NAMALWA (cell line): ENCODE measurements around the gene UNC13B.
"Not testable (repeated sequence)": the region's sequence is repeated elsewhere in the genome, so short reads cannot be mapped to it uniquely, and the experiment has no call there.

ENCODE experiments used
- DNase-seq: peaks from one replicate; pipeline ENCODE4 v3.0.0-alpha.2; 2015; ENCODE audit warnings: low spot score

UNC13B gene

DNA sequence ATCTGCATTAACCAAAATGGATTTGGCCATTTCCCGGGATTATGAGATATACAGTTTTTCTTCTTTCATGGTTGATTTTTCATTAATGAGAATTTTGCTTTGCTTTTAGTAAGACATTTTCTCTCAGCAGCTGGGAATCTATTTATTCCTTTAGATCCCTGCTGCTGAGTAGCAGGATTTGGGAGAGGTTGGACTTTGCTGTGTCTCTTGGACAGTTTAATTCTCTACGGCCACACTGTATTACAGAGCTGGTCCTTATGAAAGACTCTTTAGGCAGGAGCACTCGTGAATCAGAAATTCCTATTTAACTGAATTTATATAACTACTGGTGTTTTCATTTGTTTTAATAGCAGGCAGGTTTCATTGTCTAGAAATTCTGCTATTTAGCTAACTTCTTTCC is 1.6 kb downstream of the UNC13B start:
- DNase-seq, result no peak

DNA sequence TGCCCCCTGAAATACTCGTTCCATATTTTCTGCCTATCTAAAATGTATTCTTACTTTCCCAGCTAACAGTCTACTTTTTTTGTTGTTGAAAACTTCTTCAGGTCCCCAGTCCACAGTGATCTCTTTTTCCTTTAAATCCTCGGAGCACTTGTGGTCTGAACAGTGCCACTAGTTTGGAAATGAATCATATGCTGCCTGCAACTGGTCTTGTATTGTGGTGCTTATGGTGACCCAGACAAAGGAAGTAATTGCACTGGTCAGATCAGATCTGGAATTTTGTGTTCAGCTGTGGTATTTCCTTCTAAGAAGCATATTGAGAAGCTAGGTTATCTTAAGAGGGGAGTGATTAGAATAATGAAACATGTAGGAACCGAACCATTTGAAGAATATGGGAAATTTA is 2.9 kb downstream of the UNC13B start:
- no peak for DNase-seq

DNA sequence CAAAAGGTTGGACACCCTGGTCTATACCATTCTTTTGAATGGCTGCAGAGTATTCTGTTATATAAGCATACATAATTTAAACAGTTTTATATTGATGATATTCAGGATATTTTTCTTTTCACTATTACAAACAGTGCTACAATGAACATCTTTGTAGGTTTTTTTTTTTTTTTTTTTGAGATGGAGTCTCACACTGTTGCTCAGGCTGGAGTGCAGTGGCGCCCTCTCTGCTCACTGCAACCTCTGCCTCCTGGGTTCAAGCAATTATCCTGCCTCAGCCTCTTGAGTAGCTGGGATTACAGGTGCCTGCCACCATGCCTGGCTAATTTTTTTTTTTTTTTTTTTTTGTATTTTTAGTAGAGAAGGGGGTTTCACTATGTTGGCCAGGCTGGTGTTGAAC is 5.6 kb downstream of the UNC13B start:
- not testable (repeated sequence) for DNase-seq

DNA sequence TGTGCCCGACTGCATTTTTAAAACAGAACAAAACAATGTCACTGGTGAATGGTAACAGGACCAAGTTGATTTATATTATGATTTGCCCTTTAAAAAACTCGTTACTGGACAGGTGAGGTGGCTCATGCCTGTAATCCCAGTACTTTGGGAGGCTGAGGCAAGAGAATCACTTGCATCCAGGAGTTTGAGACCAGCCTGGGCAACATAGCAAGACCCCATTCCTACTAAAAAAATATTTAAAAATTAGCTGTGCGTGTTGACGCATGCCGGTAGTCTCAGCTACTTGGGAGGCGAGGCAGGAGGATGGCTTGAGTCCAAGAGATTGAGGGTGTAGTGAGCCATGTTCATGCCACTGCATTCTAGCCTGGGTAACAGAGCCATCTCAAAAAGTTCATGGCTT is 7.2 kb downstream of the UNC13B start:
- no peak for DNase-seq

DNA sequence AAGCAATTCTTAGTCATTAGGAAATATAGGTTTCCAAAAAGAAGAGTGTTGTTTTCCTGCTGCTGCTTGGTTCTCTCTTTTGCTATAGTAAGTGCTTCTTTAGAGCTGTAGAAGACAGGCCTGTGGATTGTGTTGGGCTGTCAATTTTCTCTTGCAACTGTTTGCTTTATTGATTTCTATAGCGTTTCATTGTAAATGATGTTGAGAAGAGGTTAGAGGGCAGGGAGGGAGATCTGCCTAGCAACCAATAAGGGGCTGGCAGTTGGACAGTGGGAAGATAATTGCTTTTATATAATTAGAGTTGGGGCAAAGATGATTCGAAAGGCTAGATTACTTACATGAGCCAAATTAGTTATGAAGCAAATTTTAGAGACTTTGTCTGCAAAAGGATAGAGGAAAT is 11.1 kb downstream of the UNC13B start:
- DNase-seq, result no peak

DNA sequence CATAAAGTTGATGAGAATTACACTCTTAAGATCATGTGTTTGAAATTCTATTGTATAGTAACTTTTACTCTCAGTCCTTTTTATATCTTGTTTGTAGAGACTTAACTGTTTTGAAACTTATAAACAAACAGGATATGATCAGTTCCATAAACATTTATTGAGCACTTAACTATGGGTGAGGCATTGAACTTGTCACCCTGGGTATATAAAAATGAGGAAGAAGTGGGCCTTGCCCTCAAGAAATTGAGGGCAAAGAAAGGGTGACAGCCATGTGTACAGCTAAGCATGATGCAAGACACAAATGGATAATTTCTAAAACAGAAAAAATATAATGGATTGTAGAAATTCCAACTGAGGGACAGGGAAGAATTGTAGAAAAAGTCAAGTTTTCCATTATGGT is 15.7 kb downstream of the UNC13B start:
- DNase-seq, result no peak

DNA sequence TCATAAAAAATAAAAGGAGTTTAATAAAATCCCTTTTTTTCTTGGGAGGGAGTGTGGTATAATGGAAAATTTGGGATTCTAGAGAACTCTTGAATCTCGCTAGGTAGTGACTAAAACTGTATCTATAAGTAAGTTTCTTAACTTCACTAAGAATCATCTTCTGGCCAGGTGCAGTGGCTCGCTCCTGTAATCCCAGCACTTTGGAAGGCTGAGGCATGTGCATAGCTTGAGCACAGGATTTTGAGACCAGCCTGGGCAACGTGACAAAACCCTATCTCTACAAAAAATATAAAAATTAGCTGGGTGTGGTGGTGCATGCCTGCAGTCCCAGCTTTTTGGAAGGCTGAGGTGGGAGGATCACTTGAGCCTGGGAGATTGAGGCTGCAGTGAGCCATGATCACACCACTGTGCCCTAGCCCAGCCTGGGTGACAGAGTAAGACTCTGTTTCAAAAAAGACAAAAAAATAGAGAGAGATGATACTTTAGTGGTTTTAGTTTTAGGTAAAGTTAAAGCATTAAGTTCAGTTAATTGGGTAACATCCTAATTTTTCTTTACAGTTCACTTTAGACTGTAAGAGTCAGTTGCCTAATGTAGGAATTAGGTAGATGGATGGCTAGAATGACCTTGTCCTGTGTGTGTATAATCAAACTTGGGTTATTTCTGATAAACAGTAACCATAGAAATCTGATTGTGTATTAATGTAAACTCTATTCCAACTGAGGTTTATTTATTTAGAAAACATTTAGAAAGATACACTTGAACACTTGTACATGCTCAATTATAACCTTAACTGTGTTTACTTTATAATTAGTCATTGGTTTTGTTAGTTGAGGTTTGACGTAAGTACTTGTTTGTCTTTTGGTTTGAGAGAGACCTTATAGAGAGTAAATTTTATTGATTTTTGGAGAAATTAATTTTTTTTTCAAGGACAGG is 17.8 kb downstream of the UNC13B start:
- no peak for DNase-seq

DNA sequence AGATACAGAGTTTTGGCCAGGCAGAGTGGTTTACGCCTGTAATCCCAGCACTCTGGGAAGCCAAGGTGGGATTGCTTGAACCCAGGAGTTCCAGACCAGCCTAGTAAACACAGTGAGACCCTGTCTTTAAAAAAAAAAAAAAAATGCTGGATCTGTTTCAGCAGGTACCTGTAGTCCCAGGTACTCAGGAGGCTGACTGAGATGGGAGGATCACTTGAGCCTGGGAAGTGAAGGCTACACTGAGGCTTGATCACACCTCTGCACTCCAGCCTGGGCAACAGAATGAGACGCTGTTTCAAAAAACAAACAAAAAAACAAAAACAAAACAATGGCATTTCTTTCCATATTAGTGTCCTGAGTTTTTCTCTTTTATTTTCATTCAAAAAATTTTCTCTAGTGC is 19.0 kb downstream of the UNC13B start:
- DNase-seq, result no peak

DNA sequence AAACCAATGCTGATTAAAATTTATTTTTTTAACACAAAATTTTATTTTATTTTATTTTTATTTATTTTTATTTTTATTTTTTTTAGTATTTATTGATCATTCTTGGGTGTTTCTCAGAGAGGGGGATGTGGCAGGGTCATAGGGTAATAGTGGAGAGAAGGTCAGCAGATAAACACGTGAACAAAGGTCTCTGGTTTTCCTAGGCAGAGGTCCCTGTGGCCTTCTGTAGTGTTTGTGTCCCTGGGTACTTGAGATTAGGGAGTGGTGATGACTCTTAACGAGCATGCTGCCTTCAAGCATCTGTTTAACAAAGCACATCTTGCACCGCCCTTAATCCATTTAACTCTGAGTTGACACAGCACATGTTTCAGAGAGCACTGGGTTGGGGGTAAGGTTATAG is 20.6 kb downstream of the UNC13B start:
- DNase-seq, result not testable (repeated sequence)

DNA sequence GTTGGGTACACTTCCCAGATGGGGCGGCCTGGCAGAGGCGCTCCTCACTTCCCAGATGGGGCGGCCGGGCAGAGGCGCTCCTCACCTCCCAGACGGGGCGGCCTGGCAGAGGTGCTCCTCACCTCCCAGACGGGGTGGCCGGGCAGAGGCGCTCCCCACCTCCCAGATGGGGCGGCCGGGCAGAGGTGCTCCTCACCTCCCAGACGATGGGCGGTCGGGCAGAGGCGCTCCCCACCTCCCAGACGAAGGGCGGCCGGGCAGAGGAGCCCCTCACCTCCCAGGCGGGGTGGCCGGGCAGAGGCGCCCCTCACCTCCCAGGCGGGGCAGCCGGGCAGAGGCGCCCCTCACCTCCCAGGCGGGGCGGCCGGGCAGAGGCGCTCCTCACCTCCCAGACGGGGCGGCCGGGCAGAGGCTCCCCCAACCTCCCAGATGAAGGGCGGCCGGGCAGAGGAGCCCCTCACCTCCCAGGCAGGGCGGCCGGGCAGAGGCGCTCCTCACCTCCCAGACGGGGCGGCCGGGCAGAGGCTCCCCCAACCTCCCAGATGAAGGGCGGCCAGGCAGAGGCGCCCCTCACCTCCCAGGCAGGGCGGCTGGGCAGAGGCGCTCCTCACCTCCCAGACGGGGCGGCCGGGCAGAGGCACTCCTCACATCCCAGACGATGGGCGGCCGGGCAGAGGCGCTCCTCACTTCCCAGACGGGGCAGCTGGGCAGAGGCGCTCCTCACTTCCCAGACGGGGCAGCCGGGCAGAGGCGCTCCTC is 21.4 kb downstream of the UNC13B start:
- DNase-seq, result not testable (repeated sequence)

DNA sequence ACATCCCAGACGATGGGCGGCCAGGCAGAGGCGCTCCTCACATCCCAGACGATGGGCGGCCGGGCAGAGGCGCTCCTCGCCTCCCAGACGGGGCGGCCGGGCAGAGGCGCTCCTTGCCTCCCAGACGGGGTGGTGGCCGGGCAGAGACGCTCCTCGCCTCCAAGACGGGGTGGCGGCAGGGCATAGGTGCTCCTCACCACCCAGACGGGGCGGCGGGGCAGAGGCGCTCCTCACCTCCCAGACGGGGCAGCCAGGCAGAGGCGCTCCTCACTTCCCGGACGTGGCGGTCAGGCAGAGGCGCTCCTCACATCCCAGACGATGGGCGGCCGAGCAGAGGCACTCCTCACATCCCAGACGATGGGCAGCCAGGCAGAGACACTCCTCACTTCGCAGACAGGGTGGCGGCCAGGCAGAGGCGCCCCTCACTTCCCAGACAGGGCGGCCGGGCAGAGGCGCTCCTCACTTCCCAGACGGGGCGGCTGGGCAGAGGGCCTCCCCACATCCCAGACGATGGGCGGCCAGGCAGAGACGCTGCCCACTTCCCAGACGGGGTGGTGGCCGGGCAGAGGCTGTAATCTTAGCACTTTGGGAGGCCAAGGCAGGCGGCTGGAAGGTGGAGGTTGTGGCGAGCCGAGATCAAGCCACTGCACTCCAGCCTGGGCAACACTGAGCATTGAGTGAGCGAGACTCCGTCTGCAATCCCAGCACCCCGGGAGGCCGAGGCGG is 22.1 kb downstream of the UNC13B start:
- not testable (repeated sequence) for DNase-seq

DNA sequence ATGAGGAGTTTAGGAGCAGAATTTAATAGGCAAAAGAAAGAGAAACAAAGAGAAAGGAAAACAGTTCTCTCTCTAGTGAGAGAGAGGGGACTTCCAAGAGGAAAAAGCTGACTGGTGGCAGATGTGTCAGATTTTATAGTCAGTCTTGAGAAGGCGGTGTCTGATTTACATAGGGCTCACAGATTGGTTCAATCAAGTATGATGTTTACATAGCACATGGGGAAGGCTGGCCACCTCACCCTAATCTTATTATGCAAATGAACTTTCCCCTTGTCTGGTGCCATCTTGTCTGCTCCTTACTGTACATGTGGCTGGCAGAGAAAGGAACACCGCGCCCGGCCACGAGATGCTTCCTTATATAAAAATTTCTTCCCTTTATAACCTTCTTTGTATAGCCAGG is 24.7 kb downstream of the UNC13B start:
- DNase-seq, result peak; percentile 17

DNA sequence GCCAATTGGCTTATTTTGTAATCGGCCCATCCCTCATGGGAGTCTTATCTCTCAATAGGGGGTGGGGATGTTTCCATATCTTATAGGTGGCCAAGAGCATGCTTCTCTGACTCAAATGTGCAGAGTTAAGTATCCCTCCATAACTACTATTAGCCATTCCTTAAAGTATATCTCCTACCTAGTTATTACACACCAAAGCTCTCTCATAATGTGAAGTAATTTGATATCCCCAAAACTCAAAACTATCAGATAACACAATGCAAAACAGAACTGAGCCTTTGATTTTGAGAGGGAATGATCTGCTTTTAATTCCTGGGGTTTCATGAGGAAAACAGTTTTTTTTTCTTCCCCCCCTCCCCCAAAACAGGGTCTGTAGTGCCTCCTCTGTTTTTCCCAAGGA is 28.4 kb downstream of the UNC13B start:
- no peak for DNase-seq

DNA sequence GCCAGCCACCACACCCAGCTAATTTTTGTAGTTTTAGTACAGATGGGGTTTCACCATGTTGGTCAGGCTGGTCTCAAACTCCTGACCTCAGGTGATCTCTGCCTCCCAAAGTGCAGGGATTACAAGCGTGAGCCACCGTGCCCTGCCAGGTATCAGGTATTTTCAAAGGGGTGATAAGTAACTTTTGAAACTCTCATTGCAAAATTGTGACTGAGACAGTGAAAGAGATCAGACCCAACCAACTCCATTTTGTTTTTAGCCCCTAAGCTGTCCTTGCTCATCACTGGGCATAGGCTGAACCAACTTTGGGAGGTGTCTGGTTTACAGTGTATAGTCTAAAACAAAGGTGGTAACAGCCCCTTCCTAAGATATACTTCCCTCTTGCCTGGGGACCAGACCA is 29.3 kb downstream of the UNC13B start:
- DNase-seq, result no peak

DNA sequence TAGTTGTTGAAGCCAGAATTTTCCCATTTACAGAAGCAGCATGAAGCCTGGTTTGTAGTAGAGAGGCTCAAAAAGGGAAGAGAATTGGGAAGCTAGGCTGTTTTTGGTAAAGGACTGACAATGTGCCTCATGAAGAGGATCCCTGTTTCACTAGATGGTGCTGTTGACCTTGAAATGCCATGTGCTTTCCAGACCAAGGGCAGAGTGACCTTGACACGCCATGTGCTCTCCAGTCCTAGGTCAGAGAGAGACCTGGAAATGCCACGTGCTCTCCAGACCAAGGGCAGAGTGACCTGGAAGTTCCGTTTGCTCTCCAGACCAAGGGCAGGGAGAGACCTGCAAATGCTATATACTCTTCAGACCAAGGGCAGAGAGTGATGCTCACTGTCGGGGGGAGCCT is 32.0 kb downstream of the UNC13B start:
- peak; percentile 34 for DNase-seq

DNA sequence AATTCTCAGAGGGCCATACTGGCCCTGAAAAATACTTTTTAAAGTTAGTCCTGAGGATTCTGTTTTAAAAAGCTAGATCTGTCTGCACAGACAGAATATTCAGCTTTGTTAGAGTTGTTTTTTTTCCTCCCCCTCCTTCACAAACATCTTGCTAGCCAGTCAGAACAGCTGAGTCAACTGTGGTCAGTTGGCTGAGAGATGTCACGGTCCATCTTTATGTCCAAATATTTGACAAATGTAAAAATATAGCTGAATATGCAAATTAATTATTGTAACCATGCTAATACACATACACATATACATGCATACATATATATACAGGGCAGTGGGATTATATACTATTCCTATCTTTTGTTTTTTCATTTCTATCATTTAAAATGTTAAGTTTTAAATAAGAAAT is 33.9 kb downstream of the UNC13B start:
- no peak for DNase-seq

DNA sequence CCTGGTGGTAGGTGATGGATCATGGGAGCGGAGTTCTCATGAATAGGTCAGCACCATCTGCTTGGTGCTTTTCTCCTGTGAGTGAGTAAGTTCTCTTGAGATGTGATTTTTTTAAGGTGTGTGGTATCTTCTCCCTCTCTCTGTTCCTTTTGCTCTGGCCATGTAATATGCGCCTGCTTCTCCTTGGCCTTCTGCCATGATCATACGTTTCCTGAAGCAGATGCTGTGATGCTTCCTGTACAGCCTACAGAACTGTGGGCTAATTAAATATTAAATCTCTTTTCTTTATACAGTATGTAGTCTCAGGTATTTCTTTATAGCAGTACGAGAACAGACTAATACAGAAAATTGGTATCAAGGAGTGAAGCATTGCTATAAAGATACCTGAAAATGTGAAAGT is 36.4 kb downstream of the UNC13B start:
- no peak for DNase-seq

DNA sequence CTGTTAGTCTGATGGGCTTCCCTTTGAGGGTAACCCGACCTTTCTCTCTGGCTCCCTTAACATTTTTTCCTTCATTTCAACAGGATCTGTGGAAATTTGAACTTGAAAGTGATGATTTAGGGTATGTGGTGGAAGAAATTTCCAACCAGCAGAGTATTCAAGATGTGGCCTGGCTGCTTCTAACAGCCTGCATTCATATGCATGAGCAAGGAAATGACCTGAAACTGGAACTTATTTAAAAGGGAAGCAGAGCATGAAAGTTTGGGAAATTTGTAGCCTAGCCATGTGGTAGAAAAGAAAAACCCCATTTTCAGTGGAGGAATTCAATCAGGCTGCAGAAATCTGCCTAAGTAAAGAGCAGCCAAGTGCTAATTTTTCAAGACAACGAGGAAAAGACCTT is 41.7 kb downstream of the UNC13B start:
- DNase-seq, result no peak

DNA sequence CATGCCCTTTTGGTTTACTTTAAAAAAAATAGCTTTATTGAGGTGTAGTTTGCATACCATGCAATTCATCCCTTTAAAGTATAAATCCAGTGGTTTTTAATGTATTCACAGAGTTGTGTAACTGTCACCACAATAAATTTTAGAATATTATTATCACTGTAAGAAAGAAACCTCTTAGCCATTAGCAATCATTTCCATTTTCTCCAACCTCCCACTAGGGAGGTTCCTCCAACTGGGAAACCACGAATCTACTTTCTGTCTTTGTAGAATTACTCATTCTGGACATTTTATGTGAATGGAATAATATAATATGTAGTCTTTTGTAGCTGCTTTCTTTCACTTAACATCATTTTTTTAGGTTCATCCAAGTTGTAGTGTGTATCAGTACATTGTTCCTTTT is 43.5 kb downstream of the UNC13B start:
- DNase-seq, result no peak

DNA sequence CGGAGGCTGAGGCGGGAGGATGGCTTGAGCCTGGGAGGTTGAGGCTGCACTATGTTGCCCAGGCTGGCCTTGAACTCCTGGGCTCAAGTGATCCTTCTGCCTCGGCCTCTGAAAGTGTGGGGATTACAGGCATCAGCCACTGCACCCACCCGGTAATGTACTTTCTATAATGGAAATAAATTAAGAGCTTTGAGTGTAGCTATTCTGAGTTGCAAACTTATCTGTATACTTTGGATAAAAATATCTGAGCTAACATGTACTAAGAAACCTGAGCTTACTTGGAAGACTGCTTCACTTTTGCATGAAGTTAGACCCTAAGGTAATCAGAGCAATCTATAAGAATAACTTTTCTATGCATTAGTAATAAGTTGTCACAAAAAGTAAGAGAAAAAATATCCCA is 50.0 kb downstream of the UNC13B start:
- DNase-seq, result no peak

DNA sequence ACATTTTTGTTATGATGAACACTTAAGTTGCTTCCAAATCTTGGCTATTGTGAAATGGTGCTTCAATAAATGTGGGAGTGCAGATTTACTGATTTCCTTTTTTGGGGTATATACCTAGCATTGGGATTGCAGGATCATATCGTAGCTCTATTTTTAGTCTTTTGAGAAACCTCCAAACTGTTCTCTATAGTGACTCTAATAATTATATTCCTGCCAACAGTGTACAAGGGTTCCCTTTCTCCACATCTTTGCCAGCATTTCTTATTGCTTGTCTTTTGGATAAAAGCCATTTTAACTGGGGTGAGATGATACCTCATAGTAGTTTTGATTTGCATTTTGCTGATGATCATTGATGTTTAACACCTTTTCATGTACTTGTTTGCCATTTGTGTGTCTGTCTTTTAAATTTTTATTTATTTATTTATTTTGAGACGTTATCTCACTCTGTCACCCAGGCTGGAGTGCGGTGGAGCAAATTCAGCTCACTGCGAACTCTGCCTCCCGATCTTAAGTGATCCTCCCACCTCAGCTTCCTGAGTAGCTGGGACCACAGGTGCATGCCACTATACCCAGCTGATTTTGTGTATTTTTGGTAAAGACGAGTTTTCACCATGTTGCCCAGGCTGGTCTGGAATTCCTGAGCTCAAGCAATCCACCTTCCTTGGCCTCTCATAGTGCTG is 59.0 kb downstream of the UNC13B start:
- no peak for DNase-seq

DNA sequence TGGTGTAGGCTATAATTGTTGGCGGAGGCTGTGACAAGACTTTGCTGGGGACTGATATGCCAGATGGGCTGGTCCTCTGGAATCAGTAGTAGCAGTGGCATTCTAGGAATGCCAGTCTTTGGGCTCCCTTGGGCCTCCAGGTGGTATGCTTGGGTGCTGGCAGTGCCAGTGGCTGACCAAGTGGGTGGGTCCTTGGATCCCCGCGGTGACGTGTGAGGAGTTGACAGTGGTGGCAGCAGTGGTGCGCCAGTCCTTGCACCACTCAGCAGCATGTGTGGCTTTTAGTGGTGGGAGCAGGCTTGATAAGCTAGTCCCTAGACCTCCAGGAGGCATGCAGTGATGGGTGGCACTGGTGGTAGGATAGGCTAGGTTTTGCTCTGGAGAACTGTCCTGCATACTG is 63.9 kb downstream of the UNC13B start:
- DNase-seq, result no peak
